H1 (cell line): ENCODE measurements around the gene CNPY4. TPM values are rescaled to one million over a fixed set of nuclear protein-coding genes. Genes with fewer than 3 reads are reported as not detected.

Experiments used
- CTCF ChIA-PET: fragments of 300-600 bp; sonication (Branson Sonifier 250); formaldehyde crosslinking; loops from one replicate; lab custom pipeline; 2021; ENCODE audit not compliant: partially characterized antibody; lab: Charles Lee
- POLR2A ChIA-PET: fragments of 300-600 bp; sonication (Branson Sonifier 250); formaldehyde crosslinking; loops from one replicate; lab custom pipeline; 2021; ENCODE audit warnings: inconsistent platforms; ENCODE audit not compliant: partially characterized antibody; lab: Charles Lee
- DNase-seq, 2 experiments: peaks; one replicate each; pipeline versions ENCODE4 v3.0.0 to v3.0.0-alpha.2; 2010 to 2022; ENCODE audit warnings: low spot score in 2 of 2, low read depth in 1 of 2, mixed read lengths in 1 of 2
- FAIRE-seq: peaks from 2 replicates; lab custom pipeline; 2011; peaks lifted over from hg19 to GRCh38; lab: Jason Lieb, UNC
- H2AFZ ChIP-seq: 2 replicates; pipeline ENCODE4 v1.8.1; 2012; ENCODE audit warnings: low read length, inconsistent platforms
- H2AK5ac ChIP-seq: 2 replicates; pipeline ENCODE4 v1.6.1; 2013; ENCODE audit warnings: low read depth, low read length
- H2BK120ac ChIP-seq: replicated peaks from 2 replicates; pipeline ENCODE3; 2013; ENCODE audit warnings: low read depth, low read length, inconsistent platforms
- H2BK12ac ChIP-seq: 2 replicates; pipeline ENCODE4 v1.6.1; 2013; ENCODE audit warnings: low read depth, low read length
- H2BK15ac ChIP-seq: 2 replicates; pipeline ENCODE4 v1.6.1; 2013; ENCODE audit warnings: low read length
- H2BK20ac ChIP-seq: 2 replicates; pipeline ENCODE4 v1.6.1; 2013; ENCODE audit warnings: low read length
- H2BK5ac ChIP-seq: 2 replicates; pipeline ENCODE4 v1.6.1; 2013; ENCODE audit warnings: low read depth, low read length
- H3K14ac ChIP-seq: 2 replicates; pipeline ENCODE4 v1.6.1; 2013; ENCODE audit warnings: inconsistent platforms; ENCODE audit not compliant: insufficient read length
- H3K18ac ChIP-seq: 2 replicates; pipeline ENCODE4 v1.6.1; 2013; ENCODE audit warnings: low read length; ENCODE audit errors: extremely low read depth
- H3K23ac ChIP-seq: 2 replicates; pipeline ENCODE4 v1.6.1; 2013; ENCODE audit warnings: inconsistent platforms; ENCODE audit not compliant: insufficient read length
- H3K23me2 ChIP-seq: 2 replicates; pipeline ENCODE4 v1.6.1; 2013; ENCODE audit warnings: low read depth, low read length
- H3K27ac ChIP-seq: 2 replicates; pipeline ENCODE4 v1.6.1; 2011; ENCODE audit warnings: low read depth, low read length, inconsistent platforms
- H3K27me3 ChIP-seq, 4 experiments: replicated peaks in 1 of 4; 1 replicate in 1 of 4; 2 replicates in 3 of 4; pipeline versions ENCODE4 v1.6.1 to v1.8.1; 2011 to 2013; ENCODE audit warnings: low read length in 3 of 4, mild to moderate bottlenecking in 3 of 4, inconsistent platforms in 2 of 4, mixed read lengths in 2 of 4, moderate library complexity in 1 of 4; ENCODE audit not compliant: control insufficient read depth in 3 of 4, insufficient read depth in 3 of 4; ENCODE audit errors: extremely low read depth in 1 of 4
- H3K36me3 ChIP-seq, 4 experiments: 2 replicates each; pipeline versions ENCODE4 v1.6.1 to v1.8.1; 2011 to 2013; ENCODE audit warnings: mild to moderate bottlenecking in 4 of 4, low read length in 3 of 4, moderate library complexity in 2 of 4, control low read depth in 1 of 4, inconsistent platforms in 1 of 4; ENCODE audit not compliant: insufficient read depth in 4 of 4, control insufficient read depth in 2 of 4
- H3K4ac ChIP-seq: replicated peaks from 2 replicates; pipeline ENCODE3; 2013; ENCODE audit warnings: low read length, low read depth, mixed read lengths, inconsistent platforms; ENCODE audit not compliant: insufficient read length
- H3K4me1 ChIP-seq, 4 experiments: replicated peaks in 1 of 4; 1 replicate in 1 of 4; 2 replicates in 3 of 4; pipeline versions ENCODE4 v1.6.1 to v1.8.1; 2011 to 2013; ENCODE audit warnings: low read length in 3 of 4, inconsistent platforms in 2 of 4, mixed read lengths in 1 of 4; ENCODE audit not compliant: insufficient read depth in 4 of 4, control insufficient read depth in 3 of 4
- H3K4me2 ChIP-seq, 2 experiments: 2 replicates each; pipeline versions ENCODE4 v1.6.1 to v1.8.1; 2011 to 2013; ENCODE audit warnings: low read depth in 2 of 2, low read length in 2 of 2, control low read depth in 1 of 2, inconsistent platforms in 1 of 2, mild to moderate bottlenecking in 1 of 2; ENCODE audit not compliant: insufficient read depth in 1 of 2
- H3K4me3 ChIP-seq, 4 experiments: fragments of 200-600, 300-600 bp in 1 of 4; sonication (generic), shearing (Covaris generic), sonication (Bioruptor Twin) in 1 of 4; 2 replicates each; pipeline versions ENCODE4 v1.5.1 to v1.8.1; 2011 to 2016; ENCODE audit warnings: low read length in 4 of 4, low read depth in 3 of 4, control low read depth in 2 of 4, inconsistent platforms in 2 of 4, mild to moderate bottlenecking in 2 of 4, mixed read lengths in 1 of 4, moderate library complexity in 1 of 4; ENCODE audit not compliant: insufficient read depth in 2 of 4; ENCODE audit errors: extremely low read depth in 1 of 4
- H3K56ac ChIP-seq: replicated peaks from 2 replicates; pipeline ENCODE3; 2013; ENCODE audit warnings: low read depth, mild to moderate bottlenecking, mixed read lengths, low read length, inconsistent platforms; ENCODE audit not compliant: insufficient read length
- H3K79me1 ChIP-seq: 2 replicates; pipeline ENCODE4 v1.6.1; 2013; ENCODE audit warnings: low read depth, low read length, control low read depth
- H3K79me2 ChIP-seq, 2 experiments: 2 replicates each; pipeline versions ENCODE4 v1.6.1 to v1.8.1; 2012 to 2013; ENCODE audit warnings: low read length in 2 of 2, mild to moderate bottlenecking in 2 of 2, inconsistent platforms in 1 of 2; ENCODE audit not compliant: insufficient read depth in 2 of 2, control insufficient read depth in 1 of 2
- H3K9ac ChIP-seq, 4 experiments: replicated peaks in 1 of 4; 1 replicate in 1 of 4; 2 replicates in 3 of 4; pipeline versions ENCODE4 v1.6.1 to v1.8.1; 2011 to 2013; ENCODE audit warnings: low read depth in 3 of 4, low read length in 3 of 4, control low read depth in 2 of 4, mild to moderate bottlenecking in 2 of 4, moderate library complexity in 2 of 4, inconsistent platforms in 1 of 4; ENCODE audit errors: extremely low read depth in 1 of 4
- H3K9me3 ChIP-seq, 2 experiments: 2 replicates each; pipeline versions ENCODE4 v1.6.1 to v1.8.1; 2012 to 2013; ENCODE audit warnings: mild to moderate bottlenecking in 2 of 2, moderate library complexity in 2 of 2, control low read depth in 1 of 2, inconsistent platforms in 1 of 2, low read depth in 1 of 2, low read length in 1 of 2, mixed read lengths in 1 of 2; ENCODE audit not compliant: insufficient read depth in 2 of 2
- H4K20me1 ChIP-seq, 2 experiments: replicated peaks in 1 of 2; 2 replicates each; pipeline versions ENCODE3 to v1.8.1; 2011 to 2013; ENCODE audit warnings: inconsistent platforms in 2 of 2, low read length in 2 of 2, mild to moderate bottlenecking in 1 of 2; ENCODE audit not compliant: insufficient read depth in 2 of 2, control insufficient read depth in 1 of 2
- H4K5ac ChIP-seq: 2 replicates; pipeline ENCODE4 v1.6.1; 2013; ENCODE audit warnings: low read length, low read depth, mixed read lengths, inconsistent platforms; ENCODE audit not compliant: insufficient read length
- H4K8ac ChIP-seq: 2 replicates; pipeline ENCODE4 v1.8.0; 2013; ENCODE audit warnings: mild to moderate bottlenecking, moderate library complexity, low read length, inconsistent platforms; ENCODE audit not compliant: insufficient read depth; ENCODE audit errors: extremely low read depth
- H4K91ac ChIP-seq: replicated peaks from 2 replicates; pipeline ENCODE3; 2013; ENCODE audit warnings: low read length, mixed read lengths, inconsistent platforms; ENCODE audit not compliant: insufficient read length
- ASH2L ChIP-seq: fragments of 200-600, 300-600 bp; sonication (generic); IDR thresholded peaks from one replicate; pipeline ENCODE4 v1.7.1; 2017; ENCODE audit warnings: low read length
- ATF3 ChIP-seq: IDR thresholded peaks from 2 replicates; pipeline ENCODE4 v1.6.1; 2011; ENCODE audit warnings: low read depth, mild to moderate bottlenecking, low read length; ENCODE audit not compliant: insufficient read depth
- BACH1 ChIP-seq: IDR thresholded peaks from 2 replicates; pipeline ENCODE4 v1.6.1; 2012; ENCODE audit warnings: low read length, improper control_type of control experiment
- BRCA1 ChIP-seq: IDR thresholded peaks from 2 replicates; pipeline ENCODE4 v1.6.1; 2012; ENCODE audit warnings: low read depth, low read length, improper control_type of control experiment
- GTF2F1 ChIP-seq: IDR thresholded peaks from 2 replicates; pipeline ENCODE4 v1.6.1; 2012; ENCODE audit warnings: low read depth, low read length, improper control_type of control experiment, borderline replicate concordance
- JUN ChIP-seq: IDR thresholded peaks from 2 replicates; pipeline ENCODE4 v1.6.1; 2011; ENCODE audit warnings: low read depth, mild to moderate bottlenecking, improper control_type of control experiment, low read length
- JUND ChIP-seq: IDR thresholded peaks from 2 replicates; pipeline ENCODE4 v1.6.1; 2011; ENCODE audit warnings: mild to moderate bottlenecking, improper control_type of control experiment, low read length
- SIX5 ChIP-seq: IDR thresholded peaks from 2 replicates; pipeline ENCODE4 v1.6.1; 2011; ENCODE audit warnings: mild to moderate bottlenecking, low read depth, low read length
- SP1 ChIP-seq: IDR thresholded peaks from 2 replicates; pipeline ENCODE4 v1.6.1; 2011; ENCODE audit warnings: low read depth, low read length
- SP2 ChIP-seq: IDR thresholded peaks from 2 replicates; pipeline ENCODE4 v1.6.1; 2012; ENCODE audit warnings: mild to moderate bottlenecking, low read length, inconsistent platforms
- SUZ12 ChIP-seq: fragments of 200-600 bp; sonication (generic); IDR thresholded peaks from 2 replicates; pipeline ENCODE4 v1.6.1; 2012; ENCODE audit warnings: mild to moderate bottlenecking, inconsistent platforms, low read length, moderate library complexity, mixed read lengths
- TAF7 ChIP-seq: optimal IDR thresholded peaks from 2 replicates; pipeline ENCODE3; 2011; ENCODE audit warnings: low read depth, mild to moderate bottlenecking, inconsistent platforms, low read length, moderate library complexity, borderline replicate concordance
- ZNF274 ChIP-seq: IDR thresholded peaks from 2 replicates; pipeline ENCODE4 v1.7.0; 2012; ENCODE audit warnings: low read length, borderline replicate concordance; ENCODE audit errors: extremely low read depth
- WGBS, 2 experiments: shearing (Covaris generic) in 1 of 2; methylation state at CpG; one replicate each; pipeline versions ENCODE4 v1.1.6 to v1.1.7; 2013 to 2015; ENCODE audit warnings: low lambda C conversion rate in 2 of 2, mixed read lengths in 2 of 2, inconsistent platforms in 1 of 2, low coverage in 1 of 2, missing lambda C conversion rate in 1 of 2; ENCODE audit not compliant: insufficient replicate concordance in 2 of 2, insufficient coverage in 1 of 2, insufficient read length in 1 of 2; ENCODE audit errors: extremely low coverage in 1 of 2, missing lambda C conversion rate in 1 of 2; 5-methylcytosine and 5-hydroxymethylcytosine counted together
- polyA plus RNA-seq, 7 experiments: library from polyadenylated mRNA; depleted of rRNA in 3 of 7; stranded (reverse) in 5 of 7; unstranded in 2 of 7; fragments of >200 nt in 5 of 7; fragments of 200-250 nt in 2 of 7; gene quantifications; 1 replicate in 5 of 7; 2 replicates in 1 of 7; 4 replicates in 1 of 7; pipeline versions ENCODE4 v1.2.1 to v1.2.3, GENCODE V29; 2011 to 2013; ENCODE audit warnings: missing spikeins in 2 of 7, mixed read lengths in 2 of 7
- total RNA-seq: library from RNA; stranded (reverse); fragmentation: NEBNext Ultra II Directional; extraction: Animal tissue kit (Norgen Biotek cat#: 25700); gene quantifications from 2 replicates; pipeline ENCODE4 v1.2.1, GENCODE V29; 2021

Gene CNPY4
- total and polyA plus RNA-seq, 2 of the 8 experiments (the other 6 are each of a cell fraction or from before 2014, with no cell fraction given): 10.2 to 15.3 TPM

GRCh38 chr7:100132126-100132525, 12.7 kb downstream of the CNPY4 start:
- H3K56ac ChIP-seq: no peak overlapping the region
- no peak overlapping the region for H2BK15ac ChIP-seq
- TF ChIP-seq SP2: no peak
- no peak for TF ChIP-seq ATF3
- TF ChIP-seq SP1: no peak
- no peak for TF ChIP-seq JUN
- TF ChIP-seq TAF7: no peak
- no peak for TF ChIP-seq GTF2F1
- TF ChIP-seq ZNF274: no peak
- TF ChIP-seq SUZ12: no peak
- TF ChIP-seq BACH1: no peak
- no peak for TF ChIP-seq SIX5
- TF ChIP-seq BRCA1: no peak
- no peak for TF ChIP-seq JUND
- TF ChIP-seq ASH2L: no peak
- H2BK20ac ChIP-seq: no peak overlapping the region
- H2BK12ac ChIP-seq: 0 out of 2 replicates have a peak overlapping the region, but pooled peaks have one; percentile 39
- no peaks in the 10 kb centered on the region for H3K36me3 ChIP-seq
- no peak overlapping the region for H3K18ac ChIP-seq
- no peak overlapping the region for H4K91ac ChIP-seq
- peaks cover 8% of the 10 kb centered on the region; the same call in 1 of the 2 replicates for H3K23me2 ChIP-seq
- WGBS, 2 experiments: 72% methylated on average over 7 of the region's 7 CpGs; no CpG with 5 or more reads in 1 of the 2 experiments
- H2BK5ac ChIP-seq: no peak overlapping the region
- H3K14ac ChIP-seq: no peak overlapping the region
- H3K9me3 ChIP-seq: no peaks in the 10 kb centered on the region
- no peak overlapping the region for H2BK120ac ChIP-seq
- H3K4me2 ChIP-seq: no peak overlapping the region
- H3K27me3 ChIP-seq: peaks cover 0 to 11% (median 0%) of the 10 kb centered on the region in 4 experiments; a peak in 2 of 7 replicates
- FAIRE-seq: no peak
- H3K4me3 ChIP-seq: no peak overlapping the region
- no peak overlapping the region for H4K8ac ChIP-seq
- H3K79me2 ChIP-seq: no peaks in the 10 kb centered on the region
- no peak overlapping the region for H3K23ac ChIP-seq
- no peak overlapping the region for H2AFZ ChIP-seq
- no peaks in the 10 kb centered on the region for H3K79me1 ChIP-seq
- no peaks in the 10 kb centered on the region for H4K20me1 ChIP-seq
- no peak overlapping the region for H3K9ac ChIP-seq
- peaks cover 0 to 8% (median 0%) of the 10 kb centered on the region in 4 experiments; a peak in 2 of 7 replicates for H3K4me1 ChIP-seq
- H4K5ac ChIP-seq: no peak overlapping the region
- H2AK5ac ChIP-seq: no peak overlapping the region
- ChIA-PET POLR2A (interaction anchor here (0.5 to 3.3 kb wide), 17 partner anchors 9 to 86 kb away, joined by 3 to 14 read pairs (median 5); partner anchors contain the start of genes AP4M1, GAL3ST4, GPC2 and MCM7), CTCF (interaction anchor here (0.7 to 9.0 kb wide), 31 partner anchors 8 to 275 kb away, joined by 3 to 108 read pairs (median 8); partner anchors contain the start of genes AP4M1, GAL3ST4, LAMTOR4 and MCM7)
- H3K27ac ChIP-seq: no peak overlapping the region
- no peak overlapping the region for H3K4ac ChIP-seq
- no peak for DNase-seq
